Measurements from ENCODE around the gene ZNF414.

ZNF414 gene

GRCh38 chr19:8461891-8462290 is 52.1 kb downstream of the ZNF414 start:
- no peak for DNase-seq

GRCh38 chr19:8461376-8461775 is 52.6 kb downstream of the ZNF414 start:
- no peak for DNase-seq

- no peak for DNase-seq
Observed at GRCh38 chr19:8460516-8461298, 53.3 kb downstream of the ZNF414 start.

Measured in suppressor macrophage treated with lipopolysaccharide for 1 hour (primary cell).